Endothelial cell of umbilical vein (primary cell): ENCODE measurements around the gene KRTAP10-11.

ENCODE experiments used
- FOS ChIP-seq: IDR thresholded peaks from 2 replicates; pipeline ENCODE4 v1.6.1; 2011; ENCODE audit warnings: mild to moderate bottlenecking, low read length, moderate library complexity, borderline replicate concordance; ENCODE audit not compliant: insufficient read depth
- JUN ChIP-seq: IDR thresholded peaks from 2 replicates; pipeline ENCODE4 v1.6.1; 2011; ENCODE audit warnings: borderline replicate concordance, low read depth; ENCODE audit not compliant: insufficient read length, insufficient read depth
- POLR2A ChIP-seq: IDR thresholded peaks from 2 replicates; pipeline ENCODE4 v1.6.1; 2012; ENCODE audit warnings: low read depth, mild to moderate bottlenecking, control low read depth, low read length
- POLR2AphosphoS5 ChIP-seq: IDR thresholded peaks from 2 replicates; pipeline ENCODE4 v1.6.1; 2012; ENCODE audit warnings: low read depth, mild to moderate bottlenecking, control low read depth, low read length, moderate library complexity; ENCODE audit not compliant: insufficient read depth
- TF ChIP-seq, protein P1 (sequence below), 2 donors: IDR thresholded peaks; 1 replicate in 1 of 2; 2 replicates in 1 of 2; pipeline ENCODE4 v1.5.1; 2011; ENCODE audit warnings: low read length in 2 of 2, mild to moderate bottlenecking in 2 of 2, moderate library complexity in 2 of 2, control low read depth in 1 of 2, inconsistent platforms in 1 of 2, low read depth in 1 of 2; ENCODE audit not compliant: insufficient read depth in 1 of 2; ENCODE audit errors: extremely low read depth in 1 of 2

- TF ChIP-seq, protein P1, sequence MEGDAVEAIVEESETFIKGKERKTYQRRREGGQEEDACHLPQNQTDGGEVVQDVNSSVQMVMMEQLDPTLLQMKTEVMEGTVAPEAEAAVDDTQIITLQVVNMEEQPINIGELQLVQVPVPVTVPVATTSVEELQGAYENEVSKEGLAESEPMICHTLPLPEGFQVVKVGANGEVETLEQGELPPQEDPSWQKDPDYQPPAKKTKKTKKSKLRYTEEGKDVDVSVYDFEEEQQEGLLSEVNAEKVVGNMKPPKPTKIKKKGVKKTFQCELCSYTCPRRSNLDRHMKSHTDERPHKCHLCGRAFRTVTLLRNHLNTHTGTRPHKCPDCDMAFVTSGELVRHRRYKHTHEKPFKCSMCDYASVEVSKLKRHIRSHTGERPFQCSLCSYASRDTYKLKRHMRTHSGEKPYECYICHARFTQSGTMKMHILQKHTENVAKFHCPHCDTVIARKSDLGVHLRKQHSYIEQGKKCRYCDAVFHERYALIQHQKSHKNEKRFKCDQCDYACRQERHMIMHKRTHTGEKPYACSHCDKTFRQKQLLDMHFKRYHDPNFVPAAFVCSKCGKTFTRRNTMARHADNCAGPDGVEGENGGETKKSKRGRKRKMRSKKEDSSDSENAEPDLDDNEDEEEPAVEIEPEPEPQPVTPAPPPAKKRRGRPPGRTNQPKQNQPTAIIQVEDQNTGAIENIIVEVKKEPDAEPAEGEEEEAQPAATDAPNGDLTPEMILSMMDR (IDR thresholded peaks at IDR 0.05; ENCODE audit: extremely low read depth in 1 of 2, insufficient read depth in 1 of 2, low read depth in 1 of 2, low read length in 2 of 2) = no peak
- TF ChIP-seq JUN (no peak), POLR2A (no peak), FOS (no peak), POLR2AphosphoS5 (no peak)
Observed at GRCh38 chr21:44691686-44692085, 45.5 kb downstream of the KRTAP10-11 start.
